OCI-LY3 (cell line): ENCODE data around the gene SQSTM1.

Experiments used
- CTCF ChIP-seq: fragments of 200-600, 300-600 bp; sonication (generic); IDR thresholded peaks from 2 replicates; pipeline ENCODE4 v1.5.1; 2014; ENCODE audit warnings: antibody characterized with exemption, low read length, low read depth
- EZH2phosphoT487 ChIP-seq: fragments of 200-600 bp; shearing (Covaris generic); IDR thresholded peaks from 2 replicates; pipeline ENCODE4 v1.6.1; 2018; ENCODE audit warnings: antibody characterized with exemption, mixed run types, low read depth

DNA sequence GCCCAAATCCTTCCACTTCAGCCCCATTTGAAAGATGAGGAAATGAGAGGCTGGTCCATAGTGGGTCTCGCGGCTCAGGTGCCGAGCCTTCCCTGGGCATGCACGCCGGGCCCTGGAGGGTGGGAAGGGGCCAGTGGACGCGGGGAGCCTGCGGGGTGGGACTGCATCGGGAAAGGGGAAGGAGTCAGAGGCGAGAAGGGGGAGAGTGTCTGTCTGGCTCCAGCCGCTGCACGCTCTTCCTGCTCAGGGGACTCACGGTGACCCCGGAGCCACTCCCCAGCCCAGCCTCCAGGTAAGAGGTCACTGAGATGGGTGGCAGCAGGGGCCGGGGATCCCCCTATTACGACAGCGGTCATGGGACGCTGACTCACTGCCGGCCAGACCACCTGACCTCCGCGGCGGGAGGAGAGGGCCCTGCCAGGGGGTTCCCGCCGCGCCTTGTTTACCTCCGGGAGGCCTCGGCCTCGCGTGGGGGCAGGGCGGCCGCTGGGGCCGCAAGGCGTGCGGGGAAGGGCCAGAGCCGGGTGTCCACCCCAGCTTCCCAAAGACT lies 1.9 kb upstream of the SQSTM1 start:
- TF ChIP-seq CTCF, result no peak
- no peak for TF ChIP-seq EZH2phosphoT487
